Measurements from ENCODE around the gene NTM.

- no peak for TF ChIP-seq CTCF (IDR thresholded peaks at IDR 0.05; ENCODE audit: low read depth, low read length)
- TF ChIP-seq EZH2phosphoT487 (IDR thresholded peaks at IDR 0.05; ENCODE audit: low read depth) = no peak
These were observed 988.1 kb downstream of the NTM start for GRCh38 chr11:132358573-132358953.

Data from OCI-LY3 (cell line).